ENCODE measurements around the gene LMF1. TPM values are rescaled to one million over a fixed set of nuclear protein-coding genes. Genes with fewer than 3 reads are reported as not detected.

LMF1 gene
- total RNA-seq, 1 donor from 2014 or later, result 24.6 TPM

- no peaks in the 10 kb centered on the region for H3K9me3 Mint-ChIP-seq (ENCODE audit: unreplicated experiment)
- no peaks in the 10 kb centered on the region for H3K4me1 Mint-ChIP-seq (ENCODE audit: unreplicated experiment)
- no peak overlapping the region for H3K4me3 Mint-ChIP-seq (ENCODE audit: unreplicated experiment)
- no peaks in the 10 kb centered on the region for H3K27me3 Mint-ChIP-seq (ENCODE audit: unreplicated experiment)
- DNase-seq (ENCODE audit: extremely low spot score, unreplicated experiment), result no peak
- no peak overlapping the region for H3K27ac Mint-ChIP-seq (ENCODE audit: unreplicated experiment)
- TF ChIP-seq CTCF (IDR thresholded peaks at IDR 0.05), result no peak
- H3K36me3 Mint-ChIP-seq (ENCODE audit: unreplicated experiment), result peaks cover 17% of the 10 kb centered on the region
These were observed 68.8 kb downstream of the LMF1 start for GRCh38 chr16:901715-902601.

GRCh38 chr16:901149-901548 lies 69.6 kb downstream of the LMF1 start:
- Mint-ChIP-seq H3K27me3 (ENCODE audit: unreplicated experiment) (no peaks in the 10 kb centered on the region), H3K4me3 (ENCODE audit: unreplicated experiment) (no peak overlapping the region), H3K9me3 (ENCODE audit: unreplicated experiment) (no peaks in the 10 kb centered on the region), H3K4me1 (ENCODE audit: unreplicated experiment) (no peaks in the 10 kb centered on the region), H3K36me3 (ENCODE audit: unreplicated experiment) (peaks cover 12% of the 10 kb centered on the region), H3K27ac (ENCODE audit: unreplicated experiment) (no peak overlapping the region)
- no peak for DNase-seq (ENCODE audit: extremely low spot score, unreplicated experiment)
- no peak for TF ChIP-seq CTCF (IDR thresholded peaks at IDR 0.05)

GRCh38 chr16:900211-900610 lies 70.6 kb downstream of the LMF1 start:
- H3K27me3 Mint-ChIP-seq (ENCODE audit: unreplicated experiment), result no peaks in the 10 kb centered on the region

GRCh38 chr16:899683-900060 lies 71.1 kb downstream of the LMF1 start:
- no peak for DNase-seq (ENCODE audit: extremely low spot score, unreplicated experiment)
- no peak overlapping the region for H3K4me3 Mint-ChIP-seq (ENCODE audit: unreplicated experiment)
- no peak for TF ChIP-seq CTCF (IDR thresholded peaks at IDR 0.05)
- H3K27ac Mint-ChIP-seq (ENCODE audit: unreplicated experiment), result no peak overlapping the region
- no peaks in the 10 kb centered on the region for H3K9me3 Mint-ChIP-seq (ENCODE audit: unreplicated experiment)
- H3K36me3 Mint-ChIP-seq (ENCODE audit: unreplicated experiment), result peaks cover 3% of the 10 kb centered on the region
- no peaks in the 10 kb centered on the region for H3K27me3 Mint-ChIP-seq (ENCODE audit: unreplicated experiment)
- no peaks in the 10 kb centered on the region for H3K4me1 Mint-ChIP-seq (ENCODE audit: unreplicated experiment)

More at GRCh38 chr16:900211-900610, 70.6 kb downstream of the LMF1 start:
- Mint-ChIP-seq H3K9me3 (ENCODE audit: unreplicated experiment) (no peaks in the 10 kb centered on the region), H3K4me1 (ENCODE audit: unreplicated experiment) (no peaks in the 10 kb centered on the region), H3K4me3 (ENCODE audit: unreplicated experiment) (no peak overlapping the region), H3K27ac (ENCODE audit: unreplicated experiment) (no peak overlapping the region), H3K36me3 (ENCODE audit: unreplicated experiment) (peaks cover 4% of the 10 kb centered on the region)
- TF ChIP-seq CTCF (IDR thresholded peaks at IDR 0.05), result no peak
- no peak for DNase-seq (ENCODE audit: extremely low spot score, unreplicated experiment)

- Mint-ChIP-seq H3K27me3 (ENCODE audit: unreplicated experiment) (no peaks in the 10 kb centered on the region), H3K4me1 (ENCODE audit: unreplicated experiment) (no peaks in the 10 kb centered on the region), H3K36me3 (ENCODE audit: unreplicated experiment) (peaks cover 3% of the 10 kb centered on the region), H3K9me3 (ENCODE audit: unreplicated experiment) (no peaks in the 10 kb centered on the region), H3K4me3 (ENCODE audit: unreplicated experiment) (no peak overlapping the region), H3K27ac (ENCODE audit: unreplicated experiment) (no peak overlapping the region)
- DNase-seq (ENCODE audit: extremely low spot score, unreplicated experiment), result no peak
- TF ChIP-seq CTCF (IDR thresholded peaks at IDR 0.05), result no peak
These were observed 71.8 kb downstream of the LMF1 start for GRCh38 chr16:898761-899682.

Data from osteocyte (in vitro differentiated cells).